HG03432 (cell line): Measurements from ENCODE around the gene ZNF804A.
"Not testable (repeated sequence)": the region's sequence is repeated elsewhere in the genome, so short reads cannot be mapped to it uniquely, and the experiment has no call there.

Experiments used
- ATAC-seq: cut with Tn5 transposase; IDR thresholded peaks from one replicate; pipeline ENCODE4 v1.9.1; 2021; ENCODE audit warnings: mild to moderate bottlenecking, moderate library complexity; ENCODE audit not compliant: unreplicated experiment

ZNF804A gene

GRCh38 chr2:184721881-184722280, 123.6 kb downstream of the ZNF804A start:
- no peak for ATAC-seq

DNA sequence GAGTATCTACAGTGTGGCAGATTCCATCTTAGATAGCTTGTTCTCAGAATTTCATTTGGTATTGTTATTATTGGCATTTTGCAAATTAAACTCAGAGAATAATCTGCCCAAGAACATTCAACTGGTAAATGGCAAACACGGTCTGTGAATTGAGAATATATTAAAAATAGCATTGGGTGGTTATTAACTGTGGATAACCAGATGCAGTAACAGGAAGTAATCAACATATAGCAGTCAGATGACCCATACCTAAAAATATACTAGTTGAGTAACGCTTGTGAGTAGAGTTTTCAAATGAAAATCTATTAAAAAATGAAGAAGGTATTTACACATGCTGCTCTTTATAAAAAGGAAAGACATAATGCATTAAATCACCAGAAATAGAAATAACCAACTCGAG, 129.5 kb downstream of the ZNF804A start:
- no peak for ATAC-seq

- no peak for ATAC-seq
Measured at GRCh38 chr2:184728411-184728810, 130.1 kb downstream of the ZNF804A start.

- ATAC-seq, result no peak
Measured at GRCh38 chr2:184729581-184729980, 131.3 kb downstream of the ZNF804A start.

DNA sequence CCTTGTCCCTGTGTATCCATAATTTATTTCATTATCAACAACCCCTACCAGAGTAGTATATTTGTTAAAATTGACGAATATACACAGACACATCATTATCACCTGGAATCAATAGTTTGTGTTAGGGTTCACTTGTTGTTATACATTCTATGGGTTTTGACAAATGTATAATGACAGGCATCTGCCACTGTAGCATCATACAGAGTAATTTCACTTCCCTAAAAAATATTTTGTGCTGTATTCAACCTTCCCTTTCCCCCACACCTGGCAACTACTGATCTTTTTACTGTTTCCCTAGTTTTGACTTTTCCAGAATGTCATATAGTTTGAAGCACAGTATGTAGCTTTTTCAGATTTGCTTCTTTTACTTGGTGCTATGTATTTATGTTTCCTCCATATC, 132.0 kb downstream of the ZNF804A start:
- ATAC-seq, result peak; percentile 78

- no peak for ATAC-seq
Measured at GRCh38 chr2:184734338-184734737, 136.0 kb downstream of the ZNF804A start.

GRCh38 chr2:184735611-184736010, 137.3 kb downstream of the ZNF804A start:
- ATAC-seq, result no peak

DNA sequence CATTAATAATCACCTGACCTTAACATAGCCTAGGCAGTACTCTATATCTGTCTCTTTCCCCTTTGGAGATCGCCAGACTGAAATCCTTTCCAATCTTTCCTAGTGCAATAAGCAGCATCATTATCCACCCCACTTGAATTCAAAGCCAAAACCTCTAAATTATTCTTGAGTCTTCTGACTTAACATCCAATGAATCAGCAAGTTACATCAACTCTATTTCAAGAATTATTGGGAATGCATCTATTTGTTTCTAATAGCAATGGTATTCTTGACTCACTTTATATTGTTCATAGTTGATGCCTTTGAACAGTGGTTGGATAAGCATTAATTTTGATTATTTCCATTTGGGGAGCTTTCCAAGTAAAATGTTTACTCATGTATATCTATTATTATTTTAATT, 144.8 kb downstream of the ZNF804A start:
- no peak for ATAC-seq

DNA sequence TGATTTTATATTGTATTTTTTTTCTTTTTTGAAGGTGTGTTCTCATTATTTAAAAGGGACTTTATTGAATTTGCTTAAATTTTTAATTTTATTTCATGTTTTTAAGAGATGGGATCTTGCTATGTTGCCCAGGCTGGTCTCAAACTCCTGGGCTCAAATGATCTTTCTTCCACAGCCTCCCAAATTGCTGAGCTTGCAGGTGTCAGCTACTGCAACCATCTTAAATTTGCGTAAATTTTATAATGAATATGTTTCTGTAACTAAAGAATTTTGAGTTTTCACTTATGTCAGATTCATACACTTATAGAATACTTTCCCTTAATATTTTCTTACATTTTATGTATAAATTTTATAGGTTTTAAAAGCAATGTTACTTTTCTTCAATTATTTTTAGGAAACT, 157.8 kb downstream of the ZNF804A start:
- ATAC-seq, result no peak

GRCh38 chr2:184756885-184757284, 158.6 kb downstream of the ZNF804A start:
- ATAC-seq, result no peak

GRCh38 chr2:184759557-184760255, 161.4 kb downstream of the ZNF804A start:
- ATAC-seq, result not testable (repeated sequence)

- no peak for ATAC-seq
Measured at GRCh38 chr2:184760931-184761330, 162.6 kb downstream of the ZNF804A start.

DNA sequence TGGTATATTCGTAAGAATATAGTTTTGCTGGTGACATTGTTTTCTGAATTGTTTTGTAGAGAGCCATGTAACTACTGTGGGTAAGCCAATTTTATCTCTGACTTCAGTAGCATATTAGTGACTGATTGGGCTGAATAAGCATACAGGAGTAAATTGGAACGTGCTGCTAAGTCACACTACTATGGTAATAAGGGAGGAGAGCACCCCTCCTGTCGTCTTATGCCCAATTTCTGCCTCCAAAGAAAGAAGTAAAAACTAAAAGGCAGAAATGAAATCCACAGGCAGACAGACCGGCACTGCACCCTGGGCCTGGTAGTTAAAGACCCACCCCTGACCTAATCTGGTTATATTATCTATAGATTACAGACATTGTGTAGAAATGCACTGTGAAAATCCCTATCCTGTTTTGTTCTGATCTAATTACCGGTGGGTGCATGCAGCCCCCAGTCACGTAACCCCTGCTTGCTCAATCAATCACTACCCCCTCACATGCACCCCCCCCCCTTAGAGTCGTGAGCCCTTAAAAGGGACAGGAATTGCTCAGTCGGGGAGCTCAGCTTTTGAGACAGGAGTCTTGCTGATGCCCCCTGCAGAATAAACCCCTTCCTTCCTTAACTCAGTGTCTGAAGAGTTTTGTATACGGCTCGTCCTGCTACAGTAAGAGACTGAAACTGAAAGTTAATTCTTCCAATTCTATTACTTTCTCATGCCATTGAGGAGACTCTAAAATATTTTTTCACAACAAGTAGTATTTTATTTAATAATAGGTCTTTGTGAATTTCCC, 167.0 kb downstream of the ZNF804A start:
- ATAC-seq, result peak; percentile 57

DNA sequence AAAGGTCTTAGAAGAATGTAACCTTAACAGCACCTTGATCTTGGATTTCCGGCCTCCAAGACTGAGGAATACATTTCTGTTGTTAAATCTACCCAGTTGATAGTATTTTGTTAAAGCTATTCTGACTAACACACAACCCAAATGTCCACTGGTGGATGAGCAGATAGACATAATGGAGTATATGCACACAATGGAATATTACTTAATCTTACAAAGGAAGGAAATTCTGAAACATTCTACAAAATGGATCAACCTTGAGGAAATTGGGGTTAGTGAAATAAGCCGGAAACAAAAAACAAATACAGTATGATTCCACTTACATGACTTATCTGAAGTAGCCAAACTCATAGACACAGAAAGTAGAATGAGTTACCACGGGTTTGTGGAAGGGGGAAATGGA, 168.7 kb downstream of the ZNF804A start:
- ATAC-seq, result no peak

- ATAC-seq, result no peak
Measured at GRCh38 chr2:184769023-184769422, 170.7 kb downstream of the ZNF804A start.

DNA sequence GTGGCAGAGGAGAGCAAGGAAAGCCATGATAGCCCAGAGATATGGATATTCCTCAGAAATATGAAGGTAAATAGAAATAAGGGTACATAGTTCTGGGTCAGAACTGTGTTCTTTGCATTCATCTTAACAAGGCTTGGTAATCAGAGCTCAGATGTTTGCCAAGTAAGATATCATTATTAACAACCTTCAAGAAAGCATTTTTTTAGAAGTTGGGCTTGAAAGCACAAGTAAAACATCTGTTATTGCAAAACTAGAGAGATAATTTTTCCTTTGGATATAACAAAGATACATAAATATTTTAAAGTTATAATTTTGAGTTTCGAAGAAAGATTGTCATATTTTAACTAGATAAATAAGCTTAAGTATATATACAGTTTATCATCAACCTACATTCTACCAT, 171.4 kb downstream of the ZNF804A start:
- no peak for ATAC-seq

DNA sequence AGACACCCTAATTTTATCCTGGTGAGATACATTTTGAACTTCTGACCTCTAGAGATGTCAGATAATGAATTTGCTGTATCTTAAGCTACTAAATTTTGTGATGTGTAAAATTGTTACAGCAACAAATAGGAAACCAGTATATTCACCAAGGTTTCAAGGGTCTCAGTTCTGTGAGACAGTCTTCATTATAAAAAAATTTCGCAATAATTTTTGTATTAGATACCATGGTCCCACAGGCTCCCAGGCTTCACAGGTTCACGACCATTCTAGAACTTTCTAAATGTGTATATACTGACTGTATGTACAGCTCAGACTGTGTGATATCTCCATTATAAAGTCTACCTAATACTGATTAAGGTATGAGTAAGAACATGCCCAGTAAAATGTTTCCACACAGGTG, 181.4 kb downstream of the ZNF804A start:
- ATAC-seq, result no peak

DNA sequence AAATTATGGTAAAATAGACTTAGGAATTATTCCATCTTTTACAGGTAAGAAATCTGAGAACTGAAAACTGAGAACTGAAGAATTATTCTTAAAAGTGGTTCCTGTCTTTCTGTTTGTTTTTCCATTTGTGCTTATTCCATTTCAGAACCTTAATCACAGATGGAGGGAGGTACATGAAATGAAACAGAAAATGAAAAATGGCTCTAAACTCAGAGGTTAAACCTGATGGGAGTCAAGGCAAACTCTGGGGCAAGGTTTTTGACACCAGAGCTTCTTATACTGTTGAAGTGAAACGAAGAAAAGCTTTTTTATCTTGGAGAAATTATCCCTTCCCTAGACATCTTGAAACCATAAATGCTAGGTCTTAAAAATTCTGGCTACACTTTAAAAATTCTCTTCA, 182.1 kb downstream of the ZNF804A start:
- ATAC-seq, result peak; percentile 62

- no peak for ATAC-seq
Measured at GRCh38 chr2:184780944-184781343, 182.6 kb downstream of the ZNF804A start.

DNA sequence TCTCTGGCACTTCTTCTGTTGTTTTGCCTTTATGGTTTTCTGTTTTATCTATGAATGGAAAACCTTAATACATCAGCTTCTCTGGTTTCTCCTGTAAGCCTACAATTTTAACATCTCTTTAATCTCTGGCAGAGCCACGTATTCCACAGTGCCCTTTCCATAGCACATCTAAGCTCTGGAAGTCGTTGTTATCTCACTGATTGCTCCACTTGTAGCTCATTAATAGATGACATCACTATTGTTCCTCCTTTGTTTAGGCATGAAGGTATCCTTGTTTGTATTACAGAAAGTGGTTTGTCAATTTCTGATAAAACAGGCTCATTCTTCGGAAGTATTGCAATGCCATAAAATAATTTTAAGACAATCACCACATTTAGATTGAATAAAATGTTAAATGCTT, 185.2 kb downstream of the ZNF804A start:
- ATAC-seq, result no peak

GRCh38 chr2:184793176-184793575, 194.8 kb downstream of the ZNF804A start:
- ATAC-seq, result no peak

GRCh38 chr2:184799379-184799778, 201.1 kb downstream of the ZNF804A start:
- ATAC-seq, result no peak
